GM12891 (cell line): ENCODE data around the gene CSMD2.

Experiments used
- POLR2A ChIP-seq: IDR thresholded peaks from 2 replicates; pipeline ENCODE4 v1.6.1; 2011; ENCODE audit warnings: low read depth, low read length, control low read depth
- POLR2AphosphoS5 ChIP-seq: IDR thresholded peaks from 2 replicates; pipeline ENCODE4 v1.6.1; 2011; ENCODE audit warnings: low read depth, low read length, control low read depth
- TAF1 ChIP-seq: IDR thresholded peaks from 2 replicates; pipeline ENCODE4 v1.6.1; 2011; ENCODE audit warnings: low read depth, low read length, control low read depth

- TF ChIP-seq POLR2A, result no peak
- TF ChIP-seq POLR2AphosphoS5, result no peak
- TF ChIP-seq TAF1, result no peak
Observed at GRCh38 chr1:33764149-33764548, 400.9 kb downstream of the CSMD2 start.
